Ishikawa (cell line): ENCODE measurements around the gene THADA.

Source experiments
- CEBPB ChIP-seq: IDR thresholded peaks from 2 replicates; pipeline ENCODE4 v1.6.1; 2012
- CREB1 ChIP-seq: IDR thresholded peaks from 2 replicates; pipeline ENCODE4 v1.6.1; 2012; ENCODE audit warnings: low read depth
- EGR1 ChIP-seq: IDR thresholded peaks from 2 replicates; pipeline ENCODE4 v1.6.1; 2012
- EP300 ChIP-seq: IDR thresholded peaks from 2 replicates; pipeline ENCODE4 v1.6.1; 2012; ENCODE audit warnings: borderline replicate concordance
- FOXM1 ChIP-seq: IDR thresholded peaks from 2 replicates; pipeline ENCODE4 v1.6.1; 2012; ENCODE audit warnings: low read depth, borderline replicate concordance
- MAX ChIP-seq: IDR thresholded peaks from 2 replicates; pipeline ENCODE4 v1.6.1; 2012
- NFIC ChIP-seq: IDR thresholded peaks from 2 replicates; pipeline ENCODE4 v1.6.1; 2012
- RAD21 ChIP-seq: IDR thresholded peaks from 2 replicates; pipeline ENCODE4 v1.6.1; 2012; ENCODE audit warnings: low read depth
- REST ChIP-seq: IDR thresholded peaks from 2 replicates; pipeline ENCODE4 v1.6.1; 2012; ENCODE audit warnings: low read depth, mild to moderate bottlenecking
- TAF1 ChIP-seq: IDR thresholded peaks from 2 replicates; pipeline ENCODE4 v1.6.1; 2012; ENCODE audit warnings: low read depth, mild to moderate bottlenecking
- TCF12 ChIP-seq: IDR thresholded peaks from 2 replicates; pipeline ENCODE4 v1.6.1; 2012; ENCODE audit warnings: low read depth
- TEAD4 ChIP-seq: IDR thresholded peaks from 2 replicates; pipeline ENCODE4 v1.6.1; 2012
- USF1 ChIP-seq: IDR thresholded peaks from 2 replicates; pipeline ENCODE4 v1.6.1; 2012
- YY1 ChIP-seq: IDR thresholded peaks from 2 replicates; pipeline ENCODE4 v1.6.1; 2012; ENCODE audit warnings: low read depth
- ZBTB7A ChIP-seq: IDR thresholded peaks from 2 replicates; pipeline ENCODE4 v1.6.1; 2012; ENCODE audit warnings: low read depth

Gene THADA

DNA sequence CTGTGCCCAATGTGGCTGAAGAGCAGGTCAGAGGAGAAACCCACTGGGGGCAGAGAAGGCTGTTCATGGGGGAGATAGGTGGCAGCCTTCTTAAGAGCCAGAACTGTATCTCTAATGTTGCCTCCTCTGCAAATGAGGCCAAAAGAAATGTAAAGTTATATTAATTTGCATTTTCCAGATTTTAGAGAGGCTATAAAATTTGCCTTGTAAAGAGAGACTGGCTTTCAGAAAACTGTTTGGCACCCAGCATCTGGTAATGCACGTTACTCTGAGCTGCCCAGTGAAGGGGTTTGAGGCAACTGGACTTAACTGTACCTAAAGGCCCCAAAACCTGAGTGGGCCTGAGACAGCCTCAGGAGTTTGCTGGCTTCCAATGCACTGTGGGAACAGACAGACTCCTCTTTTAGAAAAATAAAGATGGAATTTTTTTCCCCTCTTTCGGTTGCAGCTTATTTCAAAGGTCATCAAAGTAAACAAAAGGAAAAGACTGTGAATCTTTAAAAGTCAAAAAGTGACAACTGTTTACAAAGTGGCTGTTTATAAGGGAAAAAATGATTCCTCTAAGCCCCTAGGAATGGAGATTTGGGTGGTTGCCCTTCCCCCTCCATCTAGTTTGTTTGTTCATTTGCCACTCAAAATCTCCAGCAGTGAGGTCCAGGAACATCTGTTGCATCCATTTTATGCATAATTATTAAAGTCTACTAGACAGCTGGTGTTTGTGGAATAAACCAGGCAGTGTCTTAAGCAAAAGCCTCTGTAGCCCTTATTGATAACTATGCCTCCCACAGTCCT is 237.2 kb downstream of the THADA start:
- TF ChIP-seq USF1 (no peak), ZBTB7A (no peak)

DNA sequence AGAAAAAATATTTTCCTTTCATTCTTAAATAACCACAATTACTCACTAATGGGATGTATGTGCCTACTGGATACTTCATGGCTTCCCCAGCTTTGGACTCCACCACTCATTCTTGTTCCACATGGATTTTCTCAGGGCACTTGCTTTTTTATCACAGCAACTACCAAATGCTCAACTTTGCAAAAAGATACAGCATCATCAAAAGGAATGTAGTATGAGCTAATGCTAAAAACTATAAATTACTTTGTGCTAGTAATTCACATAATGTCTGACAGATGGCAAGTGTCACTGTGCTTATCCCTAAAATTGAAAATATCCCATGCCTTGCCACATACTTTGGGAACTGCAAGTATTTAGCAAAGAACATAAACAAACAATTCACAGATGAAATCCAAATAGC is 239.1 kb downstream of the THADA start:
- TF ChIP-seq TAF1 (no peak), ZBTB7A (no peak), FOXM1 (no peak), RAD21 (no peak), USF1 (no peak), EP300 (no peak), MAX (no peak), REST (no peak), NFIC (no peak), TEAD4 (no peak), EGR1 (no peak), CREB1 (no peak), TCF12 (no peak), CEBPB (no peak), YY1 (no peak)

GRCh38 chr2:43355399-43355798 is 240.4 kb downstream of the THADA start:
- TF ChIP-seq MAX (no peak), TEAD4 (no peak), CEBPB (no peak), TAF1 (no peak), ZBTB7A (no peak), REST (no peak), NFIC (no peak), EP300 (no peak), YY1 (no peak), TCF12 (no peak), RAD21 (no peak), EGR1 (no peak), USF1 (no peak), CREB1 (no peak)

- TF ChIP-seq YY1 (no peak), NFIC (no peak), CREB1 (no peak), REST (no peak), TCF12 (no peak), TAF1 (no peak), EP300 (no peak)
Observed at GRCh38 chr2:43349904-43350303, 245.9 kb downstream of the THADA start.
